ENCODE measurements around the gene HSD17B7.

HSD17B7 gene

DNA sequence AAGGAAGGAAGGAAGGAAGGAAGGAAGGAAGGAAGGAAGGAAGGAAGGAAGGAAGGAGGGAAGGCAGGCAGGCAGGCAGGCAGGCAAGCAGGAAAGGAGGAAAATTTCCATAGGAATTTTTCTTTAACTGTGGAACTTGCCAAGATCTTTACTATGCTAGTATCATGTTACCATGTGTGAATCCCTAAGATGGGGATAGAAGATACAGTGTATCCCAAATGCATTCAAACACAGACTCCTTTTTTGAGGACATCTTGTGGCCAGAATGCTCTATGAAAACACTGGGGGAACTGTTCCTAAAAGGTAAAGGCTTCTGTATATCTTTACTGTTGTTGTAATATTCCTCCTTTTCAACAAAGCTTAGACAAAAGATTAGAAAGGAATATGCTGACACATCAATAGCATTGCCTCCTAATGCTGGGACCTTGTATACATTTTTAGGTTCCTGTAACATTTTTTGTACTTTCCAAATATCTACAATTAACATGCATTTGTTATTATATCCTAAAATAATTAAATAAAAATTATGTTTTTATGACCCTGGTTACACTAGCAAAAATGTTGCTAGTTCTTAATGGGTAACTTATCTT is 49.8 kb downstream of the HSD17B7 start:
- no peaks in the 10 kb centered on the region for H3K36me3 ChIP-seq (ENCODE audit: control insufficient read depth, insufficient read depth, low read length)
- no peak overlapping the region for H3K27ac ChIP-seq (ENCODE audit: low read depth, low read length)
- no peak overlapping the region for H3K9ac ChIP-seq (ENCODE audit: low read length)
- H3K4me3 ChIP-seq (ENCODE audit: low read depth, low read length): no peak overlapping the region
- H3K4me1 ChIP-seq (ENCODE audit: control insufficient read depth, insufficient read depth, low read length): no peaks in the 10 kb centered on the region
- peaks cover 10% of the 10 kb centered on the region for H3K9me3 ChIP-seq (ENCODE audit: control insufficient read depth, insufficient read depth, low read depth, low read length)
- no peaks in the 10 kb centered on the region for H3K27me3 ChIP-seq (ENCODE audit: control insufficient read depth, insufficient read depth, low read length)

- H3K9me3 ChIP-seq (ENCODE audit: control insufficient read depth, insufficient read depth, low read depth, low read length): peaks cover 3% of the 10 kb centered on the region; the same call in 1 of the 2 replicates
- H3K27ac ChIP-seq (ENCODE audit: low read depth, low read length): no peak overlapping the region
- no peak overlapping the region for H3K9ac ChIP-seq (ENCODE audit: low read length)
- no peaks in the 10 kb centered on the region for H3K4me1 ChIP-seq (ENCODE audit: control insufficient read depth, insufficient read depth, low read length)
- H3K4me3 ChIP-seq (ENCODE audit: low read depth, low read length): no peak overlapping the region
- H3K27me3 ChIP-seq (ENCODE audit: control insufficient read depth, insufficient read depth, low read length): no peaks in the 10 kb centered on the region
- H3K36me3 ChIP-seq (ENCODE audit: control insufficient read depth, insufficient read depth, low read length): no peaks in the 10 kb centered on the region
Observed at GRCh38 chr1:162844153-162844552, 53.7 kb downstream of the HSD17B7 start.

GRCh38 chr1:162846256-162847212 is 56.0 kb downstream of the HSD17B7 start:
- Histone ChIP-seq H3K27me3 (ENCODE audit: control insufficient read depth, insufficient read depth, low read length) (no peaks in the 10 kb centered on the region), H3K4me1 (ENCODE audit: control insufficient read depth, insufficient read depth, low read length) (no peaks in the 10 kb centered on the region), H3K9me3 (ENCODE audit: control insufficient read depth, insufficient read depth, low read depth, low read length) (no peaks in the 10 kb centered on the region), H3K27ac (ENCODE audit: low read depth, low read length) (no peak overlapping the region), H3K9ac (ENCODE audit: low read length) (no peak overlapping the region), H3K4me3 (ENCODE audit: low read depth, low read length) (no peak overlapping the region), H3K36me3 (ENCODE audit: control insufficient read depth, insufficient read depth, low read length) (no peaks in the 10 kb centered on the region)

- H3K4me1 ChIP-seq (ENCODE audit: control insufficient read depth, insufficient read depth, low read length): no peaks in the 10 kb centered on the region
- no peaks in the 10 kb centered on the region for H3K36me3 ChIP-seq (ENCODE audit: control insufficient read depth, insufficient read depth, low read length)
- no peak overlapping the region for H3K9ac ChIP-seq (ENCODE audit: low read length)
- no peaks in the 10 kb centered on the region for H3K27me3 ChIP-seq (ENCODE audit: control insufficient read depth, insufficient read depth, low read length)
- H3K9me3 ChIP-seq (ENCODE audit: control insufficient read depth, insufficient read depth, low read depth, low read length): no peaks in the 10 kb centered on the region
- no peak overlapping the region for H3K27ac ChIP-seq (ENCODE audit: low read depth, low read length)
- no peak overlapping the region for H3K4me3 ChIP-seq (ENCODE audit: low read depth, low read length)
Observed at GRCh38 chr1:162847839-162848453, 57.4 kb downstream of the HSD17B7 start.

- H3K27me3 ChIP-seq (ENCODE audit: control insufficient read depth, insufficient read depth, low read length): no peaks in the 10 kb centered on the region
- H3K9me3 ChIP-seq (ENCODE audit: control insufficient read depth, insufficient read depth, low read depth, low read length): no peaks in the 10 kb centered on the region
- H3K4me1 ChIP-seq (ENCODE audit: control insufficient read depth, insufficient read depth, low read length): no peaks in the 10 kb centered on the region
- no peak overlapping the region for H3K4me3 ChIP-seq (ENCODE audit: low read depth, low read length)
- H3K27ac ChIP-seq (ENCODE audit: low read depth, low read length): no peak overlapping the region
- H3K9ac ChIP-seq (ENCODE audit: low read length): no peak overlapping the region
- no peaks in the 10 kb centered on the region for H3K36me3 ChIP-seq (ENCODE audit: control insufficient read depth, insufficient read depth, low read length)
Observed at GRCh38 chr1:162849711-162850110, 59.2 kb downstream of the HSD17B7 start.

DNA sequence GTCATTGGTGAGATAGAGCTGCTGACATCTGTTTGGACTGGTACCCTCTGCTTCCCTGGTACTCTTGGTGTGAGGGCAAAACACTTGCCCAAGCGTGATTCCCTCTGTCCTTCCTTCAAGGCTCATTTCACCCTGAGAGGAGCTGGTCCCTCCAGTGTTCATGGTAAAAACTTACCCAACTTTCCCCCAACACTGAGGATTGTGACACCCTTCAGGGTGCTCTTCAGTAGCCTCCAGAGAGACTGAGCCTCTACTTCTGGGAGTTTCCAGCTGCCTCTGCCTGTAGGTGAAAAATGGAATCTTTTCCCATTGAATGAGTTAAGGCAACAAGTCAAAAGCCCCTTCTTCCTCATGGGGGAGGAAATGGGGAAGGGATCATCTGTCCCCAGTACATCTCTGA is 60.8 kb downstream of the HSD17B7 start:
- H3K4me3 ChIP-seq (ENCODE audit: low read depth, low read length): no peak overlapping the region
- no peaks in the 10 kb centered on the region for H3K27me3 ChIP-seq (ENCODE audit: control insufficient read depth, insufficient read depth, low read length)
- H3K9ac ChIP-seq (ENCODE audit: low read length): no peak overlapping the region
- no peaks in the 10 kb centered on the region for H3K4me1 ChIP-seq (ENCODE audit: control insufficient read depth, insufficient read depth, low read length)
- no peaks in the 10 kb centered on the region for H3K9me3 ChIP-seq (ENCODE audit: control insufficient read depth, insufficient read depth, low read depth, low read length)
- H3K27ac ChIP-seq (ENCODE audit: low read depth, low read length): no peak overlapping the region
- H3K36me3 ChIP-seq (ENCODE audit: control insufficient read depth, insufficient read depth, low read length): no peaks in the 10 kb centered on the region

DNA sequence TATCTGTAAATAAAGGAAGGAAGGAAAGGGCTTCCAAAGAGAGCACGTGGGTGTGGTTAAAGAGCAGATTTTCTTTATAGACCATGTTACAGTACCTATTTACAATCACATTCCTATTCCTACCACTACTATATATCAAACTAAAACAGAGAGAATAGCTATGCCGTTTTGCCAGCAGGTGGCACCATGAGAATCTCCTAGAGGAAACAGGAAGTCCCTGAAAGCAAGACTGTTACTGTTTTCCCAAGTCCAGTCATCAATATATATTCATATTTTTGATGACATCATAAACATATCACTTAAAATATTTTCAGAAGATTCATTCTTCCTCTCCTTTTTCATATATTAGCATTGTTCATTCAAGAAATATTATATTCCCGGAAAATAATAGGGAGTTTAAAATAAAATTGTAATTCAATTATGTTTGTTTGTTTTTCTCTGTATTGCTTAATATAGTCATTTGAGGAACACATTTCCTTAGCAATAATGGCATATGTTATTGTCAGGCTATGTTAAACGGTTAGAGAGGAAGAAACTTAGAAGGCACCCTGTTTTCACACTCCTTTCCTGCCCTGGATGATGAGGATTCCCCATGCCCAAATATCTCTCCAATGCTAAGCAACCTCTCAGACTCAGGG is 63.9 kb downstream of the HSD17B7 start:
- no peak overlapping the region for H3K27ac ChIP-seq (ENCODE audit: low read depth, low read length)
- H3K4me1 ChIP-seq (ENCODE audit: control insufficient read depth, insufficient read depth, low read length): no peaks in the 10 kb centered on the region
- H3K36me3 ChIP-seq (ENCODE audit: control insufficient read depth, insufficient read depth, low read length): no peaks in the 10 kb centered on the region
- H3K9ac ChIP-seq (ENCODE audit: low read length): no peak overlapping the region
- no peaks in the 10 kb centered on the region for H3K9me3 ChIP-seq (ENCODE audit: control insufficient read depth, insufficient read depth, low read depth, low read length)
- no peaks in the 10 kb centered on the region for H3K27me3 ChIP-seq (ENCODE audit: control insufficient read depth, insufficient read depth, low read length)
- no peak overlapping the region for H3K4me3 ChIP-seq (ENCODE audit: low read depth, low read length)

DNA sequence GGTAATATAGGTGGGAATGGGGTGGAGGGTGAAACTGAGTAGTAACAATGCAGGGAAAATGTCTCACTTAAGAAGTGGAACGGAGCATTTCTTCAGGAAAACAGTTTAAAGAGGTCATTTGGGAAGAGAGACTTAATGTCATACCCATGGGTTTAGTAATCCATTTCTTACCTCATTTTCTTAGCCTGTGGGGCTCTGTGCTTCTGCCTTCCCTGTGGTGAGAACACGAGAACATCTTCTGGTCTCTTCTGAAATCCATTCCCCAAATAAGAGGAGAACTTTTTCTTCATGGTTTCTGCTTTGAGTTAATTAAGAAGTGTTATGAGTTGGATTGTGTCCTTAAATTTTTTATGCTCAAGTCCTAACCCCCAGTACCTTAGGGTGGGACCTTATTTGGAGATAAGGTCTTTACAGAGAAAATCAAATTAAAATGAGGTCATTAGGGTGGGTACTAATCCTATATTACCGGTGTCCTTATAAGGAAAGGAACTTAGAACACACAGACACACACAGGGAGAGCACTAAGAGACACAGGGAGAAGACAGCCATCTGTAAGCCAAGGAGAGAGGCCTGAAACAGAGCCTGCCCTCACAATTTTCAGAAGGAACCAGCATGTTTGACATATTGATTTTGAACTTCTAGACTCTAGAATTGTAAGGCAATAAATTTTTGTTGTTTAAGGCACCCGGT is 65.1 kb downstream of the HSD17B7 start:
- no peak overlapping the region for H3K9ac ChIP-seq (ENCODE audit: low read length)
- no peak overlapping the region for H3K4me3 ChIP-seq (ENCODE audit: low read depth, low read length)
- H3K36me3 ChIP-seq (ENCODE audit: control insufficient read depth, insufficient read depth, low read length): no peaks in the 10 kb centered on the region
- H3K4me1 ChIP-seq (ENCODE audit: control insufficient read depth, insufficient read depth, low read length): no peaks in the 10 kb centered on the region
- no peaks in the 10 kb centered on the region for H3K27me3 ChIP-seq (ENCODE audit: control insufficient read depth, insufficient read depth, low read length)
- H3K27ac ChIP-seq (ENCODE audit: low read depth, low read length): no peak overlapping the region
- H3K9me3 ChIP-seq (ENCODE audit: control insufficient read depth, insufficient read depth, low read depth, low read length): no peaks in the 10 kb centered on the region

DNA sequence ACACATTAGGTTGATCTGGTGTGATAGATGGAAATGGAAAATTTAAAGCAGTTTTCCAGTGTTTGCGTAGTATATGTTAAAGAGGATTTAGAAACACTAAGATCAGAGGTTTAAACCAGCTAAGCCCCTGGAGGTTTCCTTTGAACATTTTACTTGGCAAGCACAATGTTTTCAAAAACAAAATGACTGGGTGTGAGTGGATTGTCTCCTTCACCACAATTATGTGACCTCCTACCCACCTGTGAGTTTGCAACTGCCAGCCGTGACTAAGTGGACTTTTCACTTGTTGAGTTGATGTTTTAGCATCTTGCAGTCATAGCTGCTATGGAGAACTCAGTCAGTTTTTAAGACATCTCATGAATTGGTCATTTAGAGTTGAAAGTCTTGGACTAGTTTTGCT is 65.8 kb downstream of the HSD17B7 start:
- Histone ChIP-seq H3K9ac (ENCODE audit: low read length) (no peak overlapping the region), H3K4me3 (ENCODE audit: low read depth, low read length) (no peak overlapping the region), H3K27me3 (ENCODE audit: control insufficient read depth, insufficient read depth, low read length) (no peaks in the 10 kb centered on the region), H3K27ac (ENCODE audit: low read depth, low read length) (no peak overlapping the region), H3K4me1 (ENCODE audit: control insufficient read depth, insufficient read depth, low read length) (no peaks in the 10 kb centered on the region), H3K9me3 (ENCODE audit: control insufficient read depth, insufficient read depth, low read depth, low read length) (no peaks in the 10 kb centered on the region), H3K36me3 (ENCODE audit: control insufficient read depth, insufficient read depth, low read length) (no peaks in the 10 kb centered on the region)

DNA sequence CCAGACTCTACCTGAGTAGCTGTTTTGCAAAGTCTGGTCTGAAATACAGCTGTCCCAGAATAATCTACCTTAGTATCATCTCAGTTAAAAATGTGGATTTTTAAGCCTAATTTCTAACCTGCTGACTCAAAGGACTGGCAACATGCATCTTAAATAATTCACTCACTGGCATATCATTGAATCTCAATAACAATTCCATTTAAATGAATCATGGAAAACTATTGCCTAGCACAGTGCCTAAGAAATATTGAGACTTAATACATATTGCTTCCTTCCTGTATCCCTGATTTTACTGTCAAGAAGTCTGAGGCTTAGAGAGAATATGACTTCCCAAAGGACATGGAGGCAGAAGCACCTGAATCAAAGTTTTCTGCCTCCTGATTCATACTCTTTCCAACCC is 67.3 kb downstream of the HSD17B7 start:
- no peaks in the 10 kb centered on the region for H3K9me3 ChIP-seq (ENCODE audit: control insufficient read depth, insufficient read depth, low read depth, low read length)
- no peak overlapping the region for H3K9ac ChIP-seq (ENCODE audit: low read length)
- no peak overlapping the region for H3K4me3 ChIP-seq (ENCODE audit: low read depth, low read length)
- no peaks in the 10 kb centered on the region for H3K27me3 ChIP-seq (ENCODE audit: control insufficient read depth, insufficient read depth, low read length)
- H3K4me1 ChIP-seq (ENCODE audit: control insufficient read depth, insufficient read depth, low read length): no peaks in the 10 kb centered on the region
- H3K36me3 ChIP-seq (ENCODE audit: control insufficient read depth, insufficient read depth, low read length): no peaks in the 10 kb centered on the region
- no peak overlapping the region for H3K27ac ChIP-seq (ENCODE audit: low read depth, low read length)

Measured in HUES6 (cell line).